ENCODE data around the gene ETV6. TPM values are rescaled to one million over a fixed set of nuclear protein-coding genes. Genes with fewer than 3 reads are reported as not detected.

ETV6 gene
- total RNA-seq, 6 experiments from 2014 or later, result 7.2 to 28.3 (median 11.0) TPM

DNA sequence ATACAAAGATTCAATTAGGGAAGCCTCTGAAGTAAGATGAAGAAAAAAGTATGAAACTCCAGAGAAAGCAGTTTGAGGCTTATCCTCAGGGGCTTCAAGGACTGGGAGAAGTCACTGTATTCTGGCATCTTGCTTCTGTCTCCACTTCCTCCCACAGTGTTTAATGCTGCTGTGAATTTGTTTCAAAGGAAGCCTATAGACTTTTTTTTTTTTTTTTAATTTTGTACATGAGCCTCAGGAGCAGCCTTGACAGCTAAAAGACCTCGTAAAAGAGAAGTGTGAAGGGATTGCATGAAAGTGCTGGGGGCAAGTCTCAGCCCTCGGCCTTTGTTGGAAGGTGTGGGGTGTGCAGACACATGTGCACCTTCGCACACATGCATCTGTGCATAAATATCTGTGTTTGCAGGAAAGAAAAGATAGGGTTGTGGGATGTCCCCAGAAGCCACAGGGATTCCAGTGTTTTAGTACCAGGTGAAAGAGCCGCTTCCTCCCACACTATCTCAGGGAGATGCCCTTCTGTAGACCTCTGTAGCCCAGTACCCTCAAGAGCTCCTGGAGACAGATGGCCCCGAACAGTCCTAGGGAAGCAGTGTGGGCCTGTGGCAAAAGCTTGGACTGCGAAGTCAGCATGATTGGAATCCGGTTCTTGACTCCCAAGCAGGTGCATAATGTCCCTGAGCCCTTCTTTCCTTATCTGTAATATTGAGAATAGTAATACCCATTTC lies 227.8 kb downstream of the ETV6 start:
- no peaks in the 10 kb centered on the region for H3K36me3 ChIP-seq
- ATAC-seq (peak in 1 of 4 donors; percentile 18), DNase-seq (no peak)
- peaks cover 0 to 5% (median 0%) of the 10 kb centered on the region in 4 donors for H3K4me1 ChIP-seq
- no peaks in the 10 kb centered on the region for H3K9me3 ChIP-seq
- TF ChIP-seq, protein P1, sequence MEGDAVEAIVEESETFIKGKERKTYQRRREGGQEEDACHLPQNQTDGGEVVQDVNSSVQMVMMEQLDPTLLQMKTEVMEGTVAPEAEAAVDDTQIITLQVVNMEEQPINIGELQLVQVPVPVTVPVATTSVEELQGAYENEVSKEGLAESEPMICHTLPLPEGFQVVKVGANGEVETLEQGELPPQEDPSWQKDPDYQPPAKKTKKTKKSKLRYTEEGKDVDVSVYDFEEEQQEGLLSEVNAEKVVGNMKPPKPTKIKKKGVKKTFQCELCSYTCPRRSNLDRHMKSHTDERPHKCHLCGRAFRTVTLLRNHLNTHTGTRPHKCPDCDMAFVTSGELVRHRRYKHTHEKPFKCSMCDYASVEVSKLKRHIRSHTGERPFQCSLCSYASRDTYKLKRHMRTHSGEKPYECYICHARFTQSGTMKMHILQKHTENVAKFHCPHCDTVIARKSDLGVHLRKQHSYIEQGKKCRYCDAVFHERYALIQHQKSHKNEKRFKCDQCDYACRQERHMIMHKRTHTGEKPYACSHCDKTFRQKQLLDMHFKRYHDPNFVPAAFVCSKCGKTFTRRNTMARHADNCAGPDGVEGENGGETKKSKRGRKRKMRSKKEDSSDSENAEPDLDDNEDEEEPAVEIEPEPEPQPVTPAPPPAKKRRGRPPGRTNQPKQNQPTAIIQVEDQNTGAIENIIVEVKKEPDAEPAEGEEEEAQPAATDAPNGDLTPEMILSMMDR (IDR thresholded peaks at IDR 0.05), result no peak
- no peak for TF ChIP-seq POLR2A (IDR thresholded peaks at IDR 0.05)
- no peak overlapping the region for H3K27ac ChIP-seq
- no peak overlapping the region for H3K4me3 ChIP-seq
- WGBS (ENCODE audit: insufficient coverage, low coverage, low lambda C conversion rate, missing lambda C conversion rate), result 83% methylated on average over 5 of the region's 7 CpGs
- no peaks in the 10 kb centered on the region for H3K27me3 ChIP-seq
- intact Hi-C loops (cut with DNase I), result no loop called here

DNA sequence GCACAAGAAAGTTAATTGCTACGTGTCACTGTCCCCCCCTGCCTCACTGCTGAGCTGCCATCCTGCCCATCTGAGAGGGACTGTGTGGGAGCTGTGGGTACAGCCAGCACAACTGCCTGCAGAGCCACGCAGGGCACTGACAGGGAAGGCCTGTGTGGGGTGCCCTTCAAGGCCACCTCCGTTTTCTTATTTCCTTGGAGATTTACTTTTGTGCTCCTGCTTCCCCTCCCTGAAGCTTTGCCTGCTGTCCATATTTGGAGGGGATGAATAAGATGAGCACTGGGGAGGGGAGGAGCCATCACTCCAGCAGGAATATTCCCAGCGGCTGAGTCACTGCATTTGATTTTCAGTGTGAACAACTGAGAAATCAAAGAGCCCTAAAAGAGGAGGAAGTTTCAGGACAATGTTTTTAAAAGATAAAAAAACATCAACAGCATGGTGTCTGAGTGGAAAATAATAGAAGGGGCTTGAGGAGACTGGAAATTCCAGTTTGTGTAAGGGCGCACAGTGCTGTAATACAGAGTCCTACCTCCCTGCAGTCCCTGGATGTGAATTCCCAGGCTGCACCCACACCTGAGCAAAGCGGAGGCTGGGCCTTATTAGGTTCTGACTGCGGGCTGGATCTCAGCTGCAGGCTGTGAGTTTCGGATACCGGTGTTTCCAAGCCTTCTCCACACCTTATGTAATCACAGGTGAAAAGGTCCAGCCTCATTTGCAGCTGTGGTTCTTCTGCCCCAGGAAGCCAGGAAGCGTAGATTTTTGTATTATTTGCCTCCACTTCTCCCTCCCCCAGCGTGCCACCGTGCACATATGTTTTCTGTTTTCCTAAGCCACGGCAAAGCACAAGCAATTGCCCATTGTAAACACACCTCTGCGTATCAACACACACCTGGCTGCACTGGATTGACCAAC lies 228.7 kb downstream of the ETV6 start:
- 62% methylated on average over 10 of the region's 14 CpGs for WGBS (ENCODE audit: insufficient coverage, low coverage, low lambda C conversion rate, missing lambda C conversion rate)
- H3K4me1 ChIP-seq, result peaks cover 0 to 12% (median 0%) of the 10 kb centered on the region in 4 donors
- no peaks in the 10 kb centered on the region for H3K27me3 ChIP-seq
- H3K27ac ChIP-seq, result peak overlapping the region in 1 of 3 donors; percentile 7
- H3K4me3 ChIP-seq, result no peak overlapping the region
- intact Hi-C loops (cut with DNase I), result no loop called here
- H3K36me3 ChIP-seq, result no peaks in the 10 kb centered on the region
- TF ChIP-seq, protein P1 (IDR thresholded peaks at IDR 0.05), result no peak
- no peak for TF ChIP-seq POLR2A (IDR thresholded peaks at IDR 0.05)
- DNase-seq, result no peak
- peak; percentile 19 to 81 (median 54) for ATAC-seq
- no peaks in the 10 kb centered on the region for H3K9me3 ChIP-seq

DNA sequence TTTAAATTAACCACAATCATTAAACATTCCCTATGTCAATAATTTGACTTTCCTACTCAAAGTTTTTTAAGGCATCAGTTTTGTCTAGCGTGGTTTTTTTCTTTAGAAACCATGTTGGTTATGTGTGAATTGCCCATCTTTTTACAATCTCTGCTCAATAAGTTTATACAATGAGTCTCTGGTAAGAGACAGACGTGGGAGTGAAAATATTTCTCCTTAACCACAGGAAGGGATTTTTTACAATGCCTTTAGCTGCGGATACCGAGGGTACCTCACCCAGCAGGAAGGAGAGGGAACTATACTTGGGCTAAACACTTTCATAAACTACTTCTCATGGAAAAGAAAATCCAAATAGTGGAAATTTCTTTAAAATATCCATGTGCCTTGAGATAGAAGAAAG lies 229.8 kb downstream of the ETV6 start:
- DNase-seq (no peak), ATAC-seq (no peak)
- H3K36me3 ChIP-seq, result no peaks in the 10 kb centered on the region
- H3K9me3 ChIP-seq, result no peaks in the 10 kb centered on the region
- intact Hi-C loops (cut with DNase I), result no loop called here
- WGBS (ENCODE audit: insufficient coverage, low coverage, low lambda C conversion rate, missing lambda C conversion rate), result 78% methylated on average over 4 of the region's 4 CpGs
- no peak overlapping the region for H3K4me3 ChIP-seq
- H3K4me1 ChIP-seq, result peaks cover 0 to 14% (median 0%) of the 10 kb centered on the region in 4 donors
- H3K27me3 ChIP-seq, result no peaks in the 10 kb centered on the region
- TF ChIP-seq, protein P1 (IDR thresholded peaks at IDR 0.05), result no peak
- no peak for TF ChIP-seq POLR2A (IDR thresholded peaks at IDR 0.05)
- no peak overlapping the region for H3K27ac ChIP-seq

DNA sequence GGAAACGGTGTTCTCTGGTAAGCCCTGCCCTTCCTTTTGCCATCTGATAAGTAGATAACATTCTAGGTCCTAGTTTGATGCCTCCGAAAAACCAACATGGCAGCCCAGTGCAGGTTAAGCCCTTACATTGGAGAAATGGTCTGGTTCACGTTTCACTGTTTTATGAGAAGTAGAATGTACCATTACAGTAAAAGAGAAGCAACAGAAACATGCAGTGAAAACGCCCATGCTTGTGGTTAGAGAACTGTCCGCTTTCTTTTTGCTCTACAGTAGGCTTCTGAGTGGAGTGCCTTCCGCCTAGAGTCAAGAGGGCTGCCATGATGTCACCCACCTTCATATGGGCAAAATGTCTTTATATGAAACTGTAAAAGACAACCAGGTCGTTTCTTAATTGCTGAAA lies 230.9 kb downstream of the ETV6 start:
- no peak overlapping the region for H3K4me3 ChIP-seq
- H3K27ac ChIP-seq, result no peak overlapping the region
- DNase-seq (no peak), ATAC-seq (no peak)
- no peaks in the 10 kb centered on the region for H3K36me3 ChIP-seq
- no peak for TF ChIP-seq POLR2A (IDR thresholded peaks at IDR 0.05)
- TF ChIP-seq, protein P1 (IDR thresholded peaks at IDR 0.05), result no peak
- intact Hi-C loops (cut with DNase I), result no loop called here
- no peaks in the 10 kb centered on the region for H3K9me3 ChIP-seq
- 73% methylated on average over 7 of the region's 7 CpGs for WGBS (ENCODE audit: insufficient coverage, low coverage, low lambda C conversion rate, missing lambda C conversion rate)
- H3K4me1 ChIP-seq, result peaks cover 0 to 24% (median 3%) of the 10 kb centered on the region in 4 donors
- no peaks in the 10 kb centered on the region for H3K27me3 ChIP-seq

Measured in right lobe of liver (tissue), 6 donors.